HG03575 (cell line): Measurements from ENCODE around the gene SPDL1.

Experiments
- ATAC-seq: cut with Tn5 transposase; IDR thresholded peaks from one replicate; pipeline ENCODE4 v1.9.1; 2021; ENCODE audit not compliant: unreplicated experiment, insufficient number of reproducible peaks, low FRiP score; ENCODE audit errors: extremely low read depth

The SPDL1 gene, protein sequence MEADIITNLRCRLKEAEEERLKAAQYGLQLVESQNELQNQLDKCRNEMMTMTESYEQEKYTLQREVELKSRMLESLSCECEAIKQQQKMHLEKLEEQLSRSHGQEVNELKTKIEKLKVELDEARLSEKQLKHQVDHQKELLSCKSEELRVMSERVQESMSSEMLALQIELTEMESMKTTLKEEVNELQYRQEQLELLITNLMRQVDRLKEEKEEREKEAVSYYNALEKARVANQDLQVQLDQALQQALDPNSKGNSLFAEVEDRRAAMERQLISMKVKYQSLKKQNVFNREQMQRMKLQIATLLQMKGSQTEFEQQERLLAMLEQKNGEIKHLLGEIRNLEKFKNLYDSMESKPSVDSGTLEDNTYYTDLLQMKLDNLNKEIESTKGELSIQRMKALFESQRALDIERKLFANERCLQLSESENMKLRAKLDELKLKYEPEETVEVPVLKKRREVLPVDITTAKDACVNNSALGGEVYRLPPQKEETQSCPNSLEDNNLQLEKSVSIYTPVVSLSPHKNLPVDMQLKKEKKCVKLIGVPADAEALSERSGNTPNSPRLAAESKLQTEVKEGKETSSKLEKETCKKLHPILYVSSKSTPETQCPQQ

DNA sequence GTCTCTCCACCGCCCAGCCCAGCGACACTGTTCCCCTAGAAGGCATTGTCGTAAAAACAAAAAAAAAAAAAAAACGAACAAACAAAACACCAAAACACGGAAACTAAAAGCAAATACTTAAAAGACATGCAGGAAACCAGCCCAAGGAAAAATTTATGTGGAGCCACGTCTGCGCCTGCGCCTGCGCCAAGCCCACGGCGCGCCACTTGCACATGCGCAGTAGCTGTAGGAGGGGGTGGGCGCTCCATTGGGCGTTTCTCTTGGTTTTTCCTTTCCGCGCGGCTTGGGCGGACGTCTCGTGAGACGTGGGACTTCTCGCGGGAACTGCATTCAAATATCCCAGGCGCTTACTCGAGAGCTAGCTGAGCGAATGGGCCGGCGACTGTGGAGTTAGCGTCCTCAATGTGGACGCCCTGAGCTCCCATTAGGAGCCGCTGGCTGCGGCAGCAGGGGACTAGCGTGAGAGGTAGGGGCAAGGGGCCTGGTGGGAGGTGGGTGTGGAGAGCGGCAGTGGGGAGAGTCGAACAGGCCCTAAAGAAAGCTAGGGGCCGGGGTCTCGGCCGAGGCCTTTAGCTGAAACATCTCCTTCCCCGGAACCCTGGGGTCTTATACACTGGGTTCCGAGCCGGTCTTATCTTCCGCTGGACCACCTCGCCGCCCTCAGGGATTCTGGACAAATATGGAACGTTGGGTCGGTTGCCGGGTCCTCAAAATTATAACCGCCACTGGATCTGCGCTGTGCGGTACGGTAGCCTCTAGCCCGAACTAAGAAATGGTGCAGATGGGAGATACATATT lies at the start of gene SPDL1:
TSS of gene SPDL1 (plus strand) at position 350 of the 797 bp plus-strand sequence. CDS start 4,644 bp downstream, outside the sequence.
- peak; percentile 42 for ATAC-seq

DNA sequence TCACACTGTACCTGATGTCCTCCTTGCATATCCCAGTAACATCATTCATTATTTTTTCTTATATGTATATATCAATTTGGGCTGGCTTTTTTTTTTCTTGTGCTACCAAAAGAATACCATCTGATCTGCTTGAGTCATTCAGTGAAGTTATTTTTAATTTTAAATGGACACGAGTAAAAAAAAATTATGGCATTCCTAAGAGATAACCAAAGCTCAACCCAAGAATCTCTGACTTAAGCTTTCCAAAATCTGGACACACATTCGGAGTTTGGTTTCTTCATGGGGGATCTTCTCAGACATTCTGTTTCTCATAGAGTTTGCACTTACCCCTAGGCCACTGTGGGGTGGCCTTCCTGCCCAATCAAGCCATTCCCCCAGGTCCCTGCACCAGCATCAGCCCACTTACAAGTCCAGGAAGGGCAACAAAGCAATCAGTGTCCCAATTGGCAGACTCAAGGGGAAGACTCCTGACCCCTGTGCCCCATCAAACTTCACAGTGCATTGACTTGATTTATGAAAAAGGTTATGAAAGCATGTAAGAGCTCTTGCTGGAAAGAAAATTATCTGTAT lies 49.2 kb upstream of the SPDL1 start:
- ATAC-seq: no peak

DNA sequence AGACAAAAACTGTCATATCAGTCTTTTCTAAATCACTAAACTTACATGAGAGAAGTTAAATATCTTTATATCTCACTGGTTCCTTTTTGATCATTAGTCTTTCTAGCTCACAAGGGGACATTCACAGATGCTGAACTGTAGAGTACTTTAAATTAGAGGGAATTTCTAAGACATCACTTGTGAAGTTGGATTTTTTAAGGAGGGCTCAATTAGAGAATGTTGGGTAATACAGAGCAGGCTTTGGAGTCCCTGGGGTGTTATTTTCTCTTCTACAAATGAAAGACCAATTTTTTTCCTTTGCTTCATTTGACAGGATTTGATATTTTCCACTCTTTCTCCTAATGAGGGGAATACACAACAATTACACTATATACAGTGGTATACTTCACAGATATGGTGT lies 48.6 kb upstream of the SPDL1 start:
- no peak for ATAC-seq

DNA sequence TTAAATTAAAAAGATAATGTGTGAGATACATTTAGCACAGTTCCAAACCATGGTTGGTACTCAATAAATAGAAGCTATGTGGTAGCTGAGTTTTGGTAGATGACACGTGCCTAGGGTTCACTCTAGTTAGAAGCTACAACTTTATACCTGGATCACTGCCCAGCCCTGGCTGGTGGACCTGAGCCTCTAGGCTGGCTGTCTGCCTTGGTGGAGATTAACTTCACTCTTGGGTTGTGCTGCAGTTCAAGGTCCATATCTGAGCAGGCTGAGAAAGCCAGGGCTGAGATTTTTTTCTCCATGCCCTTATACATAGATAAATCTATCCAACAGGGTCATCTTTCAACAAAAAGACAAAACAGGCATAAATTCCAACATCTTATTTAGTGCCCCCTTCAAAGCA lies 44.6 kb upstream of the SPDL1 start:
- ATAC-seq: no peak

DNA sequence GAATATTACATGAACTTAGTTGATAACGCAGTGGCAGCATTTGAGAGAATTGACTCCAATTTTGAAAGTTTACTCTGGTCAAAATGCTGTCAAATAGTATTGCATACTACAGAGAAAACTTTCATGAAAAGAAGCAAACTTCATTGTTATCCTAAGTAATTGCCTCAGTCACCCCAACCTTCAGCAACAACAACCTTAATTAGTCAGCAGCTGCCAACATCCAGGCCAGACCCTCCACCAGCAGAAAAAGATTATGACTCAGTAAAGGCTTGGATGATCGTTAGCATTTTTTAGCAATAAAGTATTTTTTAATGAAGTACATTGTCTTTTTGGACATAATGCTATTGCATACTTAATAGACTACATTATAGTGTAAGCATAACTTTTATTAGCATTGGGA lies 40.8 kb upstream of the SPDL1 start:
- ATAC-seq: no peak

DNA sequence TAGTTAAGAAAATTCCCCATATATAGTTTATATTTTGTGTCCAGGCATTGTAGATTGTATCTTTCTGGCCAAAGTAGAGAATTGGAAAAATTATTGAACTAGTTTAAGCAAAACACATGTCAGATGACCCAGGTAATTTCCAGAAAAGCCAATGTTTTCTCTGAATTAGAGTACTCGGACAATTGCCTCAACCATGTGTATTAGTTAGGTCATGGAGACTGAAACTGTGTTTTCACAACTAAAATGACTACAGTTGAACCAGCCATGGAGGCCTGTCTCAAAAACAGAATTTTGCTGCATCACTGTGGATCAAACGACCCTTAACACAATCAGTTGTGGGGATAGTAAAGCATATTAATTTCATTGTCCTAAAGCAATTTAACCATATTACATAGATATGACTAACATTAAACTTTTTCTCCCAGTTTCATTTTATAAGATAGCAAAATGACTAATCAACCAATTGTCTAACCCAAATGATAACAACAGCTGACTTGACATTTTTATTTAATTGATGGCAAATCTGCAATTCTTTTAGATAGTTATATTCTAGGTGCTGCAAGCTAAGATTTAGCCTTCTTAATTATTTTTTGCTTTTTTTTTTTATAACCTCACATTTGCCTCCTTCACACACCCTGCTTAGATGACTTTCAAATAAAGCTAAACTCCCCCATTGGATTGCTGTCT lies 39.2 kb upstream of the SPDL1 start:
- ATAC-seq: no peak

DNA sequence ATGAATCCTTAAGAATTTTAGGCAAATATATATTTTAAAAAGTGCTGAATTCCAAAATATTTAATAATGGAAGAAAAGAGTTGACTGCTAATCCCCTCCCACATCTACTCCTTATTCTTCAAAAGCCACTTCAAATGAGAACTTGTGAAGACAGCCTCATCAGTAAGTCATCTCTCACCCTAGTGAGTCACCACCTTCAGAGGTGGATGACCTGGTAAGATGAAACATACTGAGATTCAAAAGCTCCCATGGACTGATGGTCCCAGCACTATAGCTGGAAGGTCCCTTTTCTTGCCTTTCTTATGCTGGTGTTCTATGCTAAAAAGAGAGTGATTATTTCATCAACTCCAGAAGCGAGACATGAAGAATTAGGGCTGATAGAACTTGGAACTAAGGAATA lies 37.8 kb upstream of the SPDL1 start:
- no peak for ATAC-seq

DNA sequence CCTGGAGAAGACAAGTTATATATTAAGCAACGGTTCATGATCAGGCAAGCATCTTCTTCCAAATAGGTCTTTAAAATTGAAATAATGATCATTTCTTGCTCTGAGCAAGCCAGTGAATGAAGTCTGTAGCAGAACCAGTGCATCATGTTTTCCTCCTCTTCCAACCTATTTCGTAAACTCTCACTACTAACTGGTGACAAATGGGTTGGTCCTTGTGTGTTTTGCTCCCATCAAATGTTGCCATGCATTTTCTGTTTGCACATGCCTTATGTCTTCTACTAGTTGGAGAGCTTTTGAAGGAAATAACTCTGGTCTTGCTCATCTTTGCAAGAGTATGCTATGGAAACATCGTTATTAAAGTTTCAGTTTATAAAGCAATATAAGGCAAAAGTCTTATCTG lies 37.2 kb upstream of the SPDL1 start:
- no peak for ATAC-seq

DNA sequence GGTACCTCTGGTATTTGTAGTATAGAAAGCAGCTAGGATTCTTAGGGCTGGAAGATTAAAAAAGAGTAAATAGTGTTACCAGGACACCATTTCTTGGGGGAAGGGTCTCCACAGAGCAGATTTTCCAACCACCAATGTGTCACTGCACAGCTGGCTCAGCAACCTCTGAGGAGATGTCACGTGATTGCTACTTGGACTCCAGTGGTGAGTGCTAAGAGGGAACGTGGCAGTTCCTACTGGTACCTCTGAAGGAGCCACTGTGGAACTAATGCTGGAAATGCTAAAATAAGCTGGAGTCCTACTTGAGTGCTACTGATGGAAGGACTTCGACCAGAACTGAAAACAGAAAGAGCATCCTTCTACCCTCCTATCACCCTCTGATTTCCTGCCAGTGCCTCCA lies 36.1 kb upstream of the SPDL1 start:
- no peak for ATAC-seq

DNA sequence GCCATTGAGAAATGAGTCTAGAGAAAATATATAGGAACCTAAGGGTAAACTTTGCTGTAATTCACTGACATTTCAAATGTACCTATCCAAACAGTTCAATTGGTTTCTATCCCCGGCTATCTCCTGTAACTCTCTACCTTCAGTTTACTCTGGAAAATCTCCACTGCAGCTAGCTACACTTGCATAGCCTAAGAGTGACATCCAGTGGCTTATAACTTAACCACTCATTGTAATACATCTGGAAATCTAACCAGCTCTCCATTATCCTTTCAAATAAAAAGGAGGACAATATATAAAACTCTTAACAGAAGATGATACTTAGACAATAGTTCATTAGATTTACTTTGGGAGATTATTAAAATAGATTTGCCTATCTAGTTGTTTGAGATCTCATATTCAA lies 35.3 kb upstream of the SPDL1 start:
- ATAC-seq: no peak

DNA sequence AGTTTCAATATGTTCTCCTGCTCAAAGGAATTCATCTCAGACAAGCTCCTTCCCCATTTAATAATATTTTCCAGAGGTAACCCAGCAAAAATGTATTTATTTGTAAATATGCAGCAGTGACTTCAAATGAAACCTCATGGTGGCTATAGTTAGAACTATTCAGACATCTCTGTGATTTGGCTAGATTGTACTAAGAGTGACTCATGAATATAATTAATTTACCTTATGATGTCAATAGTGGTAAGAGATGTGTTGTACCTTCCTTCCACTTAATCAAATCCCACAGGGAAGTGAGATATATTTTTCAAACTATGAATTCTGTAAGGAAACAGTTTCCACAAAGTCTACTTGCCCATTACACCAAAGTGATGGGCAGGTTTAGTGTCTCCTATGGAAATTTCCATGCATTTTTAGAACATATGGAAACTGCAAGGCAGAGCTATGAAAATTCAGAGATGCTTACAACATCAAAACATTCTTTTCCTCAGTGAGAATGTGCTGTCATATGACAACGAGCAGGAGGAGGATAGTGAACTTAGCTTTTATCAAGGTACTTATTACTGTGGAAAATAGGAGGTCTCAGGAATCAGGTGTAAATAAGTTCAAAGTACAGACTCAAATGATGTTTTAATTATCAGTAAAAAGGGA lies 34.0 kb upstream of the SPDL1 start:
- no peak for ATAC-seq

DNA sequence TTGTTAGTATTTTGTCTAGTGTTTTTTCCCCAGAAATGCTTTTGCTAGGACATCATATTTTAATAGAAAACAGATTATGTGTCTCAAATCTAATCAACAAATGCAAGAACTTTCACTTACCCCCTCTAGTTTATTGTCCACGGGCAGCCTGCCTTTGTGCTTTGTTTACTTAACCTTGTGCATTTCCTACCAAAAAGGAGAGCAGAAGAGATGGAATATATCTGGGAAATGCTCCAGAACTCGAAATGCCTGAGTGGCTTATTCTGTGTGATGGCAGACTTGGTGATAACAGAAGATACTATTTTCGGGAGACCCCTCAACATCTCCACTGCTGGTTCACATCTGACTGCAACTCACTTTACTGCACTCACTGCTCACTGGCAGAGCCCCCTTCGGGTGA lies 33.3 kb upstream of the SPDL1 start:
- ATAC-seq: no peak

DNA sequence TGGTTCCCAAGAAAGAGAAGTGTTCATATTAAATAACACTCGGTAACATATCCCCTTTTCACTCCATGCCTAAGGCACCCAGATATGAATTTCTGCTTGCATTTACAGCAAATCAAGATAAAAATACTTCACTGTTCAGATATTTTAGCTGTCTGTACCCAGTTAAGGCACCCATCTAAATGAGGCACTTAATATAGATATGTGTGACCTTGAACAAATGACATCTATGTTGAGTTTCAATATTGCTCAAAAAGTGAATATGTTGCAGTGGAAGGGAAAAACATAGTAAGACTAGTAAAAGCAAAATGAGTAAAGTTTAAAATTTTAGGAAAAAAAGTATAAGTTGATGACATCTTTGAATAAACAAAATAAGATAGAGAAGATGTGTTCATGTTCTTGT lies 32.4 kb upstream of the SPDL1 start:
- no peak for ATAC-seq

DNA sequence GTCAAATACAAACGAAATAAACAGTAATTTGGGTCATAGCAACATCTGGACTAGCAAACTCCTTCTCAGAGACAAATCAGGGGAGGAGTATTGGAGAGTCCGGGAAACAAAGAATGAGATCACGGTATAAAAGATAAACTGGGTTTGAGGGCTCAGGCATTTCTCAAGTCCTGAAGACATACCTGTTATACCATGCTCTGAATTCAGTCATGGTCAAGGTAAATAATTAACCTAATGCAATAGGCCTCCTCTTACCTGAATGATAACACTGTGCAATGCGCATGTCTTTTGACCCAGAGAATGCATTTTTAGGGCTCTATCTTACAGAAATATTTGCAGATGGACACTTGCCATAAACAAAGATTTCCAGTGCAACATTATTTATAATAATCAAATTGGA lies 31.9 kb upstream of the SPDL1 start:
- ATAC-seq: no peak

DNA sequence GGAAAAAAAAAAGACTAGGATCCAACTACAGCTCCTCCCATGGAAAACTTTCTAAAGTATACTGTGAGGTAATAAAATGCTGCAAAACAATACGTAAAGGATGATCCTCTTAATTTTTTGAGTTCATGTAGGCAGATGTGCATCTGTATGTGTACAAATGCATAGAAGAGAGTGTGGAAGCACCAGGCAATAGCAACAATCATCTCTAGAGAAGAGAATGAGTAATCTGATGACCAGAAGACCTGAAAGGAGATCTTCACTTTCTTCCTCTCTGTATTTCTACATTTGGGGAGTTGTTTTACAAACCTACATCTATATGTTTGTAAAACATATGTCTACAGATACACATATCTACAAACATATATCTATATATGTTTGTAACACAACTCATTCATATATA lies 29.3 kb upstream of the SPDL1 start:
- no peak for ATAC-seq

DNA sequence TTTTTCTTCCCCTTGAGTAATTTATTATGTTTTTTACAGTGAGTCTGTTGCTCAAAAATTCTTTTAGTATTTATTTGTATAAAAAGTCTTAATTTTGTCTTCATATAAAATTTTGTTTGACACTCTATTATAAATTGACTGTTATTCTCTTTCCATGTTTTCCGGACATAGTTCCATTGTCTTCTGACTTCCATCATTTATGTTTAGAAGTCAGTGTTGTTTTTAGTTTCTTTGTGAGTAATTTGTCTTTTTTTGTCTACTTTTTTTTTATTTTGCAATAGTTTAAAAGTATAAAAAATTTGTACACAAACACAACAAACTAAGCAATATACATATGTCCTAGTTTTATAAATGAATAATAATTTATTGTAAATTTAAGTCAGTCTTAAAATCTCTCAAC lies 25.7 kb upstream of the SPDL1 start:
- ATAC-seq: no peak

DNA sequence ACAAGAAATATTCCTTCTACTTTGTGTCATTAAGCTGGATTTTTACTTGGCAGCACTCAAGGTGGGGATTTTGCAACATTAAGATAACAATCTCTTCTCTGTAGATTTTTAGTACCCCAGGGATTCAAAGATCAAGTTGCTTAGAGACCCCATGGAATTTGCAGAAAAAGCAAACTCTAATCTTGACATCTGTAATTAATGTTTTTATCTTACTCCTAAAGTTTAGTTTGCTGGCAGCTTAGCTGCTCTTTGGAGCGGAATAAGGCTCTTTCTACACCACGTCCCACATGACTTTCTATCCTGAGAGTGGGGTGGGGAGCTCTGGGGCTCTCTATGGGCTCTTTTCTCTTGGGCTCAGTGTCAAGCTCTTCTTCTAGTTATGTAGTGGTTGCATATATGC lies 21.7 kb upstream of the SPDL1 start:
- ATAC-seq: no peak

DNA sequence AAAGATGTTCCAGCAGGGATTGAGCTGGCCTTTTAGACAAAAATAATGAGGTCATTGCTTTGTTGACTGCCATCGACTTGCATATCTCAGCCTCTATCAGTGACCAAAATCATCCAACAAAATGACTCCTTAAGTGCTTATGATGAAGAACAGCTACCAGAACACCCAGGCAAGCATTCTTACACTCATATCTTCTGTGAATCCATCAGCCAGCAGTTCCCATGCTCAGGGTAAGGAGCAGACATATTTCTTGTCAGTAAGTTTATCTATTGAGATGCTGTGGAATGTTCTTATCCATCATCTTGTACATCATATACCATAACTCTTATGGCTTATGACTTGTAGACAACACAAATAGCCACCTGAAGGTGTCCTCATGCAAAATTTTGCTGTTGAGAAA lies 20.2 kb upstream of the SPDL1 start:
- ATAC-seq: no peak

DNA sequence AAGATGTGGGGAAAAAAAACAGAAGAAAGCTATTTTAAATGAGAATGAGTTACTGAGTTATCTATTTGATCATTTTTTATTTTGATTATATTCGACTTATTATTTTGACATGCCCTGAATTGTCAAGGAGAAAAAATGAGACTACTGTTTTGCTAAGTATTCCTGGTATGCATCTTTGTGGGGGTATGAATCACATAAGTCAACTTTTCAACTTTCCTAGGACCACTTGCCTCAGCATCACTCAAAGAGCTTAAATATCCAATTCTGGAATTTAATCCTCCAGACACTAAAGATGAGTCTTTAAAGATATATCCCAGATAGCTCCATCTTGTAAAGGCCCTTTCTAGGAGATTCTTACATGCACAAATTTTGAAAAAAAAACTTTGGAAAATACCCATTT lies 17.4 kb upstream of the SPDL1 start:
- ATAC-seq: no peak
